Right cardiac atrium (tissue), 5 donors: ENCODE measurements around the gene NT5E. TPM values are rescaled to one million over a fixed set of nuclear protein-coding genes. Genes with fewer than 3 reads are reported as not detected.

Experiments used
- ATAC-seq, 2 donors: fragments of 200-7000 bp; cut with Tn5 transposase; one replicate each; pipeline versions ENCODE4 v1.8.0 to v1.9.1; 2020; ENCODE audit warnings: moderate library complexity in 2 of 2, mild to moderate bottlenecking in 1 of 2
- DNase-seq, 3 donors: peaks; one replicate each; pipeline ENCODE4 v3.0.0-alpha.2; 2020
- H3K27ac ChIP-seq: one replicate; pipeline ENCODE4 v1.5.1; 2013; ENCODE audit warnings: mild to moderate bottlenecking, low read length, control low read depth, moderate library complexity
- H3K27me3 ChIP-seq: one replicate; pipeline ENCODE4 v1.6.1; 2013; ENCODE audit not compliant: control insufficient read depth, insufficient read depth
- H3K4me1 ChIP-seq: one replicate; pipeline ENCODE4 v1.6.1; 2013; ENCODE audit warnings: low read length; ENCODE audit not compliant: control insufficient read depth, insufficient read depth
- H3K4me3 ChIP-seq: one replicate; pipeline ENCODE4 v1.5.1; 2013; ENCODE audit warnings: low read length, control low read depth
- H3K9me3 ChIP-seq: one replicate; pipeline ENCODE4 v1.6.1; 2013; ENCODE audit warnings: low read length; ENCODE audit not compliant: control insufficient read depth
- WGBS: extraction: QIAGEN DNeasy Blood & Tissue Kit; methylation state at CpG from one replicate; pipeline ENCODE4 v1.1.7; 2013; 5-methylcytosine and 5-hydroxymethylcytosine counted together
- intact Hi-C, 4 donors: fragments of 100-400 bp; cut with DNase I; formaldehyde crosslinking; loops; one replicate each; pipeline versions ENCODE4 v1.11.0 to v1.14.0; 2022 to 2023
- polyA plus RNA-seq: library from polyadenylated mRNA; stranded (reverse); fragments of 200-250 nt; gene quantifications from one replicate; pipeline ENCODE4 v1.2.3, GENCODE V29; 2013
- total RNA-seq, 4 donors: library from RNA; stranded (reverse); fragmentation: NEBNext Ultra II Directional; extraction: Animal tissue kit (Norgen Biotek cat#: 25700); gene quantifications; one replicate each; pipeline ENCODE4 v1.2.1, GENCODE V29; 2021
- donor health status: healthy with polysubstance abuse.
- donor health status: DM: no; HTN: yes; CAD: no.
- donor health status: DM: no; HTN: no; CAD: no.
- donor health status: DM: no; HTN: yes; CAD: no; lungs with severe emphysema.
- donor health status: DM: yes; HTN: yes; CAD: no.

NT5E gene
- total and polyA plus RNA-seq, 5 donors = 3.6 to 13.3 (median 9.1) TPM

- 37% methylated on average over 2 of the region's 2 CpGs for WGBS
- DNase-seq = no peak
- H3K4me3 ChIP-seq = no peak overlapping the region
- ATAC-seq = no peak
- no peaks in the 10 kb centered on the region for H3K4me1 ChIP-seq
- H3K27ac ChIP-seq = no peak overlapping the region
- H3K27me3 ChIP-seq = no peaks in the 10 kb centered on the region
- intact Hi-C loops = no loop called here
- H3K9me3 ChIP-seq = no peaks in the 10 kb centered on the region
Measured at GRCh38 chr6:85405853-85406198, 44.1 kb upstream of the NT5E start.

- no peak overlapping the region for H3K27ac ChIP-seq
- 78% methylated on average over 5 of the region's 5 CpGs for WGBS
- ATAC-seq (no peak), DNase-seq (no peak)
- no peaks in the 10 kb centered on the region for H3K4me1 ChIP-seq
- no peaks in the 10 kb centered on the region for H3K9me3 ChIP-seq
- no peaks in the 10 kb centered on the region for H3K27me3 ChIP-seq
- no peak overlapping the region for H3K4me3 ChIP-seq
- intact Hi-C loops = no loop called here
Measured at GRCh38 chr6:85406641-85407075, 43.2 kb upstream of the NT5E start.

- Histone ChIP-seq H3K27ac (no peak overlapping the region), H3K4me3 (no peak overlapping the region), H3K27me3 (no peaks in the 10 kb centered on the region), H3K9me3 (no peaks in the 10 kb centered on the region), H3K4me1 (no peaks in the 10 kb centered on the region)
- 50% methylated on average over 2 of the region's 2 CpGs for WGBS
- intact Hi-C loops = no loop called here
- ATAC-seq = no peak
- DNase-seq = no peak
Measured at GRCh38 chr6:85408039-85408438, 41.8 kb upstream of the NT5E start.

- Histone ChIP-seq H3K9me3 (no peaks in the 10 kb centered on the region), H3K4me1 (no peaks in the 10 kb centered on the region), H3K27ac (no peak overlapping the region), H3K27me3 (no peaks in the 10 kb centered on the region), H3K4me3 (no peak overlapping the region)
- DNase-seq (no peak), ATAC-seq (no peak)
- intact Hi-C loops = no loop called here
Measured at GRCh38 chr6:85412911-85413430, 36.9 kb upstream of the NT5E start.

- WGBS = 80% methylated on average over 1 of the region's 1 CpG
- Histone ChIP-seq H3K4me1 (no peaks in the 10 kb centered on the region), H3K4me3 (no peak overlapping the region), H3K9me3 (no peaks in the 10 kb centered on the region), H3K27ac (no peak overlapping the region), H3K27me3 (no peaks in the 10 kb centered on the region)
- ATAC-seq (no peak), DNase-seq (no peak)
- intact Hi-C loops = no loop called here
Measured at GRCh38 chr6:85416049-85416448, 33.8 kb upstream of the NT5E start.

- ATAC-seq (no peak), DNase-seq (no peak)
- Histone ChIP-seq H3K27ac (no peak overlapping the region), H3K4me1 (no peaks in the 10 kb centered on the region), H3K27me3 (no peaks in the 10 kb centered on the region), H3K9me3 (no peaks in the 10 kb centered on the region), H3K4me3 (no peak overlapping the region)
- intact Hi-C loops = no loop called here
- 59% methylated on average over 2 of the region's 2 CpGs for WGBS
Measured at GRCh38 chr6:85416766-85417165, 33.1 kb upstream of the NT5E start.

GRCh38 chr6:85417336-85417735 lies 32.5 kb upstream of the NT5E start:
- no peak overlapping the region for H3K27ac ChIP-seq
- DNase-seq (no peak), ATAC-seq (no peak)
- intact Hi-C loops = no loop called here
- no peaks in the 10 kb centered on the region for H3K4me1 ChIP-seq
- H3K27me3 ChIP-seq = no peaks in the 10 kb centered on the region
- H3K4me3 ChIP-seq = no peak overlapping the region
- H3K9me3 ChIP-seq = no peaks in the 10 kb centered on the region

- no peak overlapping the region for H3K4me3 ChIP-seq
- no peak overlapping the region for H3K27ac ChIP-seq
- WGBS = 85% methylated on average over 2 of the region's 2 CpGs
- H3K4me1 ChIP-seq = no peaks in the 10 kb centered on the region
- intact Hi-C loops = no loop called here
- no peaks in the 10 kb centered on the region for H3K27me3 ChIP-seq
- no peaks in the 10 kb centered on the region for H3K9me3 ChIP-seq
- ATAC-seq (no peak), DNase-seq (no peak)
Measured at GRCh38 chr6:85418059-85418458, 31.8 kb upstream of the NT5E start.

GRCh38 chr6:85419046-85419759 lies 30.7 kb upstream of the NT5E start:
- no peaks in the 10 kb centered on the region for H3K27me3 ChIP-seq
- peak; percentile 50 to 76 for ATAC-seq
- no peak overlapping the region for H3K4me3 ChIP-seq
- no peaks in the 10 kb centered on the region for H3K9me3 ChIP-seq
- 39% methylated on average over 2 of the region's 2 CpGs for WGBS
- H3K27ac ChIP-seq = no peak overlapping the region
- intact Hi-C loops = no loop called here
- no peak for DNase-seq
- no peaks in the 10 kb centered on the region for H3K4me1 ChIP-seq

GRCh38 chr6:85420551-85420950 lies 29.3 kb upstream of the NT5E start:
- no peaks in the 10 kb centered on the region for H3K4me1 ChIP-seq
- H3K4me3 ChIP-seq = no peak overlapping the region
- no peaks in the 10 kb centered on the region for H3K27me3 ChIP-seq
- WGBS = 77% methylated on average over 1 of the region's 1 CpG
- no peak overlapping the region for H3K27ac ChIP-seq
- DNase-seq = no peak
- ATAC-seq = no peak
- intact Hi-C loops = no loop called here
- H3K9me3 ChIP-seq = no peaks in the 10 kb centered on the region

GRCh38 chr6:85421181-85421580 lies 28.7 kb upstream of the NT5E start:
- H3K4me3 ChIP-seq = no peak overlapping the region
- 75% methylated on average over 2 of the region's 2 CpGs for WGBS
- no peak overlapping the region for H3K27ac ChIP-seq
- no peaks in the 10 kb centered on the region for H3K4me1 ChIP-seq
- no peak for DNase-seq
- no peak for ATAC-seq
- no peaks in the 10 kb centered on the region for H3K9me3 ChIP-seq
- no peaks in the 10 kb centered on the region for H3K27me3 ChIP-seq
- intact Hi-C loops = no loop called here

- Histone ChIP-seq H3K4me3 (no peak overlapping the region), H3K27ac (no peak overlapping the region), H3K9me3 (no peaks in the 10 kb centered on the region), H3K27me3 (no peaks in the 10 kb centered on the region), H3K4me1 (no peaks in the 10 kb centered on the region)
- DNase-seq = no peak
- intact Hi-C loops = no loop called here
- WGBS = 77% methylated on average over 2 of the region's 2 CpGs
- no peak for ATAC-seq
Measured at GRCh38 chr6:85421972-85422371, 27.9 kb upstream of the NT5E start.
